WTC11 (cell line): ENCODE measurements around the gene CTTN. TPM values are rescaled to one million over a fixed set of nuclear protein-coding genes. Genes with fewer than 3 reads are reported as not detected.

Experiments
- ATAC-seq: fragments of 200-7000 bp; cut with Tn5 transposase; 2 replicates; pipeline ENCODE4 v1.10.0; 2021; ENCODE audit warnings: mild to moderate bottlenecking, moderate library complexity
- CTCF ChIA-PET: fragments of 300-600 bp; sonication (Branson Sonifier 250); formaldehyde crosslinking; loops from one replicate; lab custom pipeline; 2021; ENCODE audit warnings: antibody characterized with exemption; lab: Charles Lee
- POLR2A ChIA-PET: fragments of 350-600 bp; sonication (Branson Sonifier 250); formaldehyde crosslinking; loops from one replicate; lab custom pipeline; 2021; ENCODE audit warnings: antibody characterized with exemption; lab: Charles Lee
- DNase-seq: peaks from one replicate; pipeline ENCODE4 v3.0.0; 2021; ENCODE audit warnings: low spot score
- H3K27ac Mint-ChIP-seq: 2 replicates; pipeline ENCODE4 v1.8.0; 2021; ENCODE audit warnings: mixed read lengths
- H3K27me3 Mint-ChIP-seq: 2 replicates; pipeline ENCODE4 v1.8.0; 2021; ENCODE audit warnings: low read depth, mild to moderate bottlenecking, moderate library complexity, mixed read lengths
- H3K36me3 Mint-ChIP-seq: 2 replicates; pipeline ENCODE4 v1.8.0; 2021; ENCODE audit warnings: mixed read lengths
- H3K4me1 Mint-ChIP-seq: 2 replicates; pipeline ENCODE4 v1.8.0; 2022; ENCODE audit warnings: mixed read lengths
- H3K4me3 Mint-ChIP-seq: 2 replicates; pipeline ENCODE4 v1.8.0; 2021; ENCODE audit warnings: mild to moderate bottlenecking, moderate library complexity, mixed read lengths
- H3K9me3 Mint-ChIP-seq: 2 replicates; pipeline ENCODE4 v1.8.0; 2021; ENCODE audit warnings: mixed read lengths
- ARID4B ChIP-seq: sonication (generic); formaldehyde crosslinking; IDR thresholded peaks from 2 replicates; pipeline ENCODE4 v1.8.0; 2023; ENCODE audit warnings: missing genetic modification reagents, mild to moderate bottlenecking, borderline replicate concordance
- CBFB ChIP-seq: sonication (generic); formaldehyde crosslinking; IDR thresholded peaks from 2 replicates; pipeline ENCODE4 v1.8.1; 2022; ENCODE audit warnings: mild to moderate bottlenecking, low read depth, missing genetic modification reagents
- E2F1 ChIP-seq: sonication (generic); formaldehyde crosslinking; IDR thresholded peaks from 2 replicates; pipeline ENCODE4 v1.8.0; 2022; ENCODE audit warnings: mild to moderate bottlenecking, missing genetic modification reagents
- ELF4 ChIP-seq: sonication (generic); formaldehyde crosslinking; IDR thresholded peaks from 2 replicates; pipeline ENCODE4 v1.8.1; 2022; ENCODE audit warnings: low read depth, mild to moderate bottlenecking, moderate library complexity, missing genetic modification reagents
- FOXJ3 ChIP-seq: sonication (generic); formaldehyde crosslinking; IDR thresholded peaks from 2 replicates; pipeline ENCODE4 v1.9.0; 2021; ENCODE audit warnings: missing genetic modification reagents, mild to moderate bottlenecking, borderline replicate concordance
- FOXP1 ChIP-seq: sonication (generic); formaldehyde crosslinking; IDR thresholded peaks from 2 replicates; pipeline ENCODE4 v1.8.0; 2022; ENCODE audit warnings: missing genetic modification reagents, mild to moderate bottlenecking, moderate library complexity, borderline replicate concordance
- JAZF1 ChIP-seq: fragments of 250-450 bp; sonication (Bioruptor Pico); IDR thresholded peaks from 2 replicates; pipeline ENCODE4 v1.9.0; 2021; ENCODE audit warnings: moderate library complexity, mild to moderate bottlenecking, inconsistent platforms
- MYBL2 ChIP-seq: sonication (generic); formaldehyde crosslinking; IDR thresholded peaks from 2 replicates; pipeline ENCODE4 v1.8.1; 2023; ENCODE audit warnings: mild to moderate bottlenecking, moderate library complexity, missing genetic modification reagents
- NR3C1 ChIP-seq: sonication (generic); formaldehyde crosslinking; conservative IDR thresholded peaks from 2 replicates; pipeline ENCODE4 v1.8.1; 2023; ENCODE audit warnings: low read depth, mild to moderate bottlenecking, missing genetic modification reagents
- PREB ChIP-seq: sonication (generic); formaldehyde crosslinking; IDR thresholded peaks from 2 replicates; pipeline ENCODE4 v1.8.1; 2022; ENCODE audit warnings: mild to moderate bottlenecking, missing genetic modification reagents, moderate library complexity, borderline replicate concordance
- RORB ChIP-seq: fragments of 250-450 bp; sonication (Bioruptor Pico); IDR thresholded peaks from 2 replicates; pipeline ENCODE4 v1.9.0; 2021; ENCODE audit warnings: mild to moderate bottlenecking
- SOX15 ChIP-seq: fragments of 250-450 bp; sonication (Bioruptor Pico); IDR thresholded peaks from 2 replicates; pipeline ENCODE4 v1.9.0; 2021; ENCODE audit warnings: mild to moderate bottlenecking
- TEAD1 ChIP-seq: sonication (generic); formaldehyde crosslinking; IDR thresholded peaks from 2 replicates; pipeline ENCODE4 v1.8.0; 2022; ENCODE audit warnings: mild to moderate bottlenecking, missing genetic modification reagents
- ZBTB21 ChIP-seq: sonication (generic); formaldehyde crosslinking; IDR thresholded peaks from 2 replicates; pipeline ENCODE4 v1.8.1; 2023; ENCODE audit warnings: mild to moderate bottlenecking, missing genetic modification reagents, borderline replicate concordance
- ZNF138 ChIP-seq: sonication (generic); formaldehyde crosslinking; conservative IDR thresholded peaks from 2 replicates; pipeline ENCODE4 v1.8.1; 2022; ENCODE audit warnings: mild to moderate bottlenecking, moderate library complexity, missing genetic modification reagents
- ZNF263 ChIP-seq: sonication (generic); formaldehyde crosslinking; IDR thresholded peaks from 2 replicates; pipeline ENCODE4 v1.8.1; 2022; ENCODE audit warnings: low read depth, mild to moderate bottlenecking, moderate library complexity, missing genetic modification reagents
- ZNF423 ChIP-seq: fragments of 250-450 bp; sonication (Bioruptor Pico); IDR thresholded peaks from 2 replicates; pipeline ENCODE4 v2.1.2; 2022; ENCODE audit warnings: mild to moderate bottlenecking, moderate library complexity
- ZNF671 ChIP-seq: fragments of 250-450 bp; sonication (Bioruptor Pico); IDR thresholded peaks from 2 replicates; pipeline ENCODE4 v1.8.0; 2021; ENCODE audit warnings: mild to moderate bottlenecking
- total RNA-seq: library from RNA; stranded (reverse); gene quantifications from 3 replicates; pipeline ENCODE4 v1.2.3, GENCODE V29; 2021
- TF ChIP-seq, protein P1 (sequence below): fragments of 250-450 bp; sonication (Bioruptor Pico); IDR thresholded peaks from 2 replicates; pipeline ENCODE4 v1.9.0; 2021; ENCODE audit warnings: mild to moderate bottlenecking
- TF ChIP-seq, protein P2 (sequence below): sonication (generic); formaldehyde crosslinking; IDR thresholded peaks from 2 replicates; pipeline ENCODE4 v1.8.1; 2022; ENCODE audit warnings: low read depth, missing genetic modification reagents, borderline replicate concordance
- TF ChIP-seq, protein P3 (sequence below): sonication (generic); formaldehyde crosslinking; IDR thresholded peaks from 2 replicates; pipeline ENCODE4 v1.8.1; 2022; ENCODE audit warnings: missing genetic modification reagents, borderline replicate concordance
- TF ChIP-seq, protein P4 (sequence below): sonication (generic); formaldehyde crosslinking; IDR thresholded peaks from 2 replicates; pipeline ENCODE4 v1.8.1; 2022; ENCODE audit warnings: mild to moderate bottlenecking, moderate library complexity, missing genetic modification reagents

CTTN gene
- total RNA-seq, 1 experiment from 2014 or later: 281 TPM

DNA sequence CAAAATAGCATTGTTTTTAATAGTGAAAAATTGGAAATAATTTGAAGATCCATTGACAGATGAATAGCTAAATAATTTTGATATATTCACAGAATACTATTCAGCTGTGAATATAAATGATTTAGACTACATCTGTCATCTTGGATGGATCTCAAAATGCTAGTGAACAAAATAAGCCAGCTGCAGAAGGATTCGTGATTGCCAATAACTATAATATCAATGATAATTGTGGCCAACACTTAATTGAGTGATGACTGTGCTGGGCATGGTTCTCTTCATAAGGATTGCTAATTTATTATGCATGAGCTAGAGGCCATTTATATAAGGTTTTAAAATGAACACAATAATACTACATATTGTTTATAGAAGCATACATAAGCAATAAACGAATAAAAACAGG lies 60.4 kb downstream of the CTTN start:
- no peak for DNase-seq
- POLR2A ChIA-PET: no interaction called here
- no peak for ATAC-seq
- Mint-ChIP-seq H3K27me3 (peaks cover 4% of the 10 kb centered on the region; the same call in 1 of the 2 replicates), H3K36me3 (peaks cover 3% of the 10 kb centered on the region; the same call in 1 of the 2 replicates), H3K27ac (no peak overlapping the region), H3K4me3 (no peak overlapping the region), H3K4me1 (peaks cover 11% of the 10 kb centered on the region), H3K9me3 (peaks cover 5% of the 10 kb centered on the region)
- CTCF ChIA-PET: interaction anchor here (1.2 kb wide), 1 partner anchor 12 kb away, joined by 3 read pairs; no protein-coding TSS in a partner anchor
- no peak for TF ChIP-seq JAZF1 (CRISPR knock-in tag)

DNA sequence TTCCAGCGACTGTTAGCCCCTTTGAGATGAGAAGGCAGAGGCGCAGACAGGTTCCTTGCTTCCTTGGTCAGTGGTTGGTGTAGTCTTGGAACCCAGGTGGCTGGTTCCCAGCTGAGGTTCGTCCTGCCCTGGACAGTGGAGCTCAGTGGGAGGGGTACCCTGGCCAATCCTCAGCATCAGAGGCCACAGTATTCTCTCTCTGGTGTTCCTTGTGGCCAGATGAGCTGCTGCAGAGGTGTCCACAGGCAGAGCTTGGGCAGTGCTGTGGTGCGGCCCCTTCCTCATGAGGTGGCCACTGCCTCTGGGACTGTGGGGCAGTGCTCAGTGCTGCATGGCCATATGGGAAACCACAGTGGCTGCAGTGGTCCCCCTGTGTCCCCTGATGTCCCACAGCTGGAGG lies 61.8 kb downstream of the CTTN start:
- Mint-ChIP-seq H3K4me3 (no peak overlapping the region), H3K9me3 (peaks cover 4% of the 10 kb centered on the region), H3K27me3 (peaks cover 3% of the 10 kb centered on the region; the same call in 1 of the 2 replicates), H3K4me1 (peaks cover 11% of the 10 kb centered on the region), H3K36me3 (peaks cover 3% of the 10 kb centered on the region; the same call in 1 of the 2 replicates), H3K27ac (no peak overlapping the region)
- ATAC-seq: peak; percentile 17
- CTCF ChIA-PET: interaction anchor here (1.2 to 1.4 kb wide), 2 partner anchors 11 to 296 kb away, joined by 3 to 5 read pairs; no protein-coding TSS in a partner anchor
- no peak for TF ChIP-seq PREB (CRISPR knock-in tag)
- no peak for TF ChIP-seq ZNF138
- TF ChIP-seq, protein P1, sequence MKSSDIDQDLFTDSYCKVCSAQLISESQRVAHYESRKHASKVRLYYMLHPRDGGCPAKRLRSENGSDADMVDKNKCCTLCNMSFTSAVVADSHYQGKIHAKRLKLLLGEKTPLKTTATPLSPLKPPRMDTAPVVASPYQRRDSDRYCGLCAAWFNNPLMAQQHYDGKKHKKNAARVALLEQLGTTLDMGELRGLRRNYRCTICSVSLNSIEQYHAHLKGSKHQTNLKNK (CRISPR knock-in tag): no peak
- TF ChIP-seq FOXJ3: no peak
- TF ChIP-seq NR3C1: no peak
- no peak for TF ChIP-seq TEAD1 (CRISPR knock-in tag)
- no peak for TF ChIP-seq CBFB (CRISPR knock-in tag)
- TF ChIP-seq ZBTB21: no peak
- TF ChIP-seq MYBL2 (CRISPR knock-in tag): no peak
- TF ChIP-seq ZNF263 (CRISPR knock-in tag): no peak
- TF ChIP-seq RORB (CRISPR knock-in tag): no peak
- no peak for TF ChIP-seq SOX15 (CRISPR knock-in tag)
- TF ChIP-seq ELF4 (CRISPR knock-in tag): no peak
- no peak for TF ChIP-seq FOXP1 (CRISPR knock-in tag)
- TF ChIP-seq, all 79 proteins: peak for 0
- POLR2A ChIA-PET: no interaction called here
- DNase-seq: no peak

DNA sequence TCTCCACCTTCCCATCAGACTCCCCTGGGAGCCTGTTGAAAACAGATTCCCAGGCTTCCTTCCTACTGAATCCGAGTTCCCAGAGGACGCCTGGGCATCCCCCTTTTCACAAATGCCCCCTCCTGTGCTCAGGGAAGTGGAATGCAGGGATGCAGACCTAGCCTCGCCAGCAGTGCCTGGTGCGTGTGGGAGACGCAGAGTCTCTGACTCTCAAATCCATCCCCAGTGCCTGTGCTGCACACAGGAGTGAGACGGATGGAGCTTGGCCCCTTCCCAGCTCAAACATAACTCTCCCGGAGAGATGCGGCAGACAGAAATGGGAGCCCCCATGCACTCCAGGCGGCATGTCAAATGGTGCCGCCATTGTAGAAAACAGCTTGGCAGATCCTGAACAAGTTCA lies 62.6 kb downstream of the CTTN start:
- peaks cover 5% of the 10 kb centered on the region; the same call in 1 of the 2 replicates for H3K4me1 Mint-ChIP-seq
- no peak overlapping the region for H3K27ac Mint-ChIP-seq
- POLR2A ChIA-PET: no interaction called here
- H3K4me3 Mint-ChIP-seq: no peak overlapping the region
- H3K36me3 Mint-ChIP-seq: peaks cover 3% of the 10 kb centered on the region; the same call in 1 of the 2 replicates
- CTCF ChIA-PET: interaction anchor here (1.2 to 1.4 kb wide), 2 partner anchors 10 to 295 kb away, joined by 3 to 5 read pairs; no protein-coding TSS in a partner anchor
- peaks cover 4% of the 10 kb centered on the region for H3K9me3 Mint-ChIP-seq
- DNase-seq: no peak
- no peak for ATAC-seq
- H3K27me3 Mint-ChIP-seq: peaks cover 3% of the 10 kb centered on the region
- TF ChIP-seq, protein P2, sequence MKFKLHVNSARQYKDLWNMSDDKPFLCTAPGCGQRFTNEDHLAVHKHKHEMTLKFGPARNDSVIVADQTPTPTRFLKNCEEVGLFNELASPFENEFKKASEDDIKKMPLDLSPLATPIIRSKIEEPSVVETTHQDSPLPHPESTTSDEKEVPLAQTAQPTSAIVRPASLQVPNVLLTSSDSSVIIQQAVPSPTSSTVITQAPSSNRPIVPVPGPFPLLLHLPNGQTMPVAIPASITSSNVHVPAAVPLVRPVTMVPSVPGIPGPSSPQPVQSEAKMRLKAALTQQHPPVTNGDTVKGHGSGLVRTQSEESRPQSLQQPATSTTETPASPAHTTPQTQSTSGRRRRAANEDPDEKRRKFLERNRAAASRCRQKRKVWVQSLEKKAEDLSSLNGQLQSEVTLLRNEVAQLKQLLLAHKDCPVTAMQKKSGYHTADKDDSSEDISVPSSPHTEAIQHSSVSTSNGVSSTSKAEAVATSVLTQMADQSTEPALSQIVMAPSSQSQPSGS (CRISPR knock-in tag): no peak
- TF ChIP-seq ARID4B (CRISPR knock-in tag) (no peak), ZNF671 (CRISPR knock-in tag) (no peak), FOXJ3 (no peak), ZNF423 (CRISPR knock-in tag) (no peak), E2F1 (no peak)
- TF ChIP-seq, protein P3, sequence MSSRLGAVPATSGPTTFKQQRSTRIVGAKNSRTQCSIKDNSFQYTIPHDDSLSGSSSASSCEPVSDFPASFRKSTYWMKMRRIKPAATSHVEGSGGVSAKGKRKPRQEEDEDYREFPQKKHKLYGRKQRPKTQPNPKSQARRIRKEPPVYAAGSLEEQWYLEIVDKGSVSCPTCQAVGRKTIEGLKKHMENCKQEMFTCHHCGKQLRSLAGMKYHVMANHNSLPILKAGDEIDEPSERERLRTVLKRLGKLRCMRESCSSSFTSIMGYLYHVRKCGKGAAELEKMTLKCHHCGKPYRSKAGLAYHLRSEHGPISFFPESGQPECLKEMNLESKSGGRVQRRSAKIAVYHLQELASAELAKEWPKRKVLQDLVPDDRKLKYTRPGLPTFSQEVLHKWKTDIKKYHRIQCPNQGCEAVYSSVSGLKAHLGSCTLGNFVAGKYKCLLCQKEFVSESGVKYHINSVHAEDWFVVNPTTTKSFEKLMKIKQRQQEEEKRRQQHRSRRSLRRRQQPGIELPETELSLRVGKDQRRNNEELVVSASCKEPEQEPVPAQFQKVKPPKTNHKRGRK (CRISPR knock-in tag): no peak
- TF ChIP-seq, protein P4, sequence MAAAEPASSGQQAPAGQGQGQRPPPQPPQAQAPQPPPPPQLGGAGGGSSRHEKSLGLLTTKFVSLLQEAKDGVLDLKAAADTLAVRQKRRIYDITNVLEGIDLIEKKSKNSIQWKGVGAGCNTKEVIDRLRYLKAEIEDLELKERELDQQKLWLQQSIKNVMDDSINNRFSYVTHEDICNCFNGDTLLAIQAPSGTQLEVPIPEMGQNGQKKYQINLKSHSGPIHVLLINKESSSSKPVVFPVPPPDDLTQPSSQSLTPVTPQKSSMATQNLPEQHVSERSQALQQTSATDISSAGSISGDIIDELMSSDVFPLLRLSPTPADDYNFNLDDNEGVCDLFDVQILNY (CRISPR knock-in tag): no peak
